Liver (tissue), 9 donors: ENCODE results near the gene STK32C. TPM values are rescaled to one million over a fixed set of nuclear protein-coding genes. Genes with fewer than 3 reads are reported as not detected.

Source experiments
- DNase-seq: peaks from one replicate; pipeline ENCODE4 v3.0.0-alpha.2; 2017; ENCODE audit warnings: low spot score
- H3K27ac ChIP-seq, 2 donors: one replicate each; pipeline ENCODE4 v1.7.0; 2013; ENCODE audit warnings: inconsistent platforms in 2 of 2, low read length in 2 of 2, control low read depth in 1 of 2, low read depth in 1 of 2, mild to moderate bottlenecking in 1 of 2
- H3K27me3 ChIP-seq, 4 donors: one replicate each; pipeline versions ENCODE4 v1.6.1 to v1.7.0; 2013; ENCODE audit warnings: low read length in 3 of 4, inconsistent platforms in 1 of 4, mild to moderate bottlenecking in 1 of 4, moderate library complexity in 1 of 4; ENCODE audit not compliant: control insufficient read depth in 4 of 4, insufficient read depth in 4 of 4
- H3K36me3 ChIP-seq, 4 donors: one replicate each; pipeline versions ENCODE4 v1.6.1 to v1.7.0; 2013; ENCODE audit warnings: low read length in 3 of 4, mild to moderate bottlenecking in 3 of 4, low read depth in 1 of 4, moderate library complexity in 1 of 4; ENCODE audit not compliant: control insufficient read depth in 4 of 4, insufficient read depth in 3 of 4
- H3K4me1 ChIP-seq, 4 donors: one replicate each; pipeline versions ENCODE4 v1.6.1 to v1.7.0; 2013; ENCODE audit warnings: low read length in 3 of 4, mild to moderate bottlenecking in 3 of 4, moderate library complexity in 1 of 4; ENCODE audit not compliant: control insufficient read depth in 4 of 4, insufficient read depth in 4 of 4
- H3K4me3 ChIP-seq, 3 donors: one replicate each; pipeline versions ENCODE4 v1.6.1 to v1.7.0; 2013; ENCODE audit warnings: low read length in 3 of 3, control low read depth in 1 of 3, low read depth in 1 of 3, mild to moderate bottlenecking in 1 of 3
- H3K9ac ChIP-seq, 2 donors: one replicate each; pipeline ENCODE4 v1.7.0; 2013; ENCODE audit warnings: low read length in 2 of 2, mild to moderate bottlenecking in 2 of 2, moderate library complexity in 2 of 2, control low read depth in 1 of 2, low read depth in 1 of 2
- H3K9me3 ChIP-seq, 4 donors: one replicate each; pipeline versions ENCODE4 v1.6.1 to v1.7.0; 2013; ENCODE audit warnings: low read length in 3 of 4; ENCODE audit not compliant: control insufficient read depth in 4 of 4
- EGR1 ChIP-seq, 2 donors: IDR thresholded peaks; 2 replicates each; pipeline ENCODE4 v1.6.1; 2016 to 2018; ENCODE audit warnings: antibody characterized with exemption in 2 of 2, low read depth in 2 of 2
- FOXA1 ChIP-seq: IDR thresholded peaks from 2 replicates; pipeline ENCODE4 v1.6.1; 2016; ENCODE audit warnings: antibody characterized with exemption
- FOXA2 ChIP-seq: IDR thresholded peaks from 2 replicates; pipeline ENCODE4 v1.6.1; 2016; ENCODE audit warnings: antibody characterized with exemption
- GABPA ChIP-seq, 2 donors: IDR thresholded peaks in 1 of 2; conservative IDR thresholded peaks in 1 of 2; 2 replicates each; pipeline ENCODE4 v1.6.1; 2016; ENCODE audit warnings: antibody characterized with exemption in 2 of 2, mild to moderate bottlenecking in 1 of 2, moderate library complexity in 1 of 2
- HNF4A ChIP-seq, 2 donors: conservative IDR thresholded peaks; 2 replicates each; pipeline ENCODE4 v1.6.1; 2016; ENCODE audit warnings: antibody characterized with exemption in 2 of 2, mild to moderate bottlenecking in 2 of 2
- JUND ChIP-seq, 2 donors: IDR thresholded peaks; 2 replicates each; pipeline ENCODE4 v1.6.1; 2016; ENCODE audit warnings: antibody characterized with exemption in 2 of 2
- NR2F2 ChIP-seq: IDR thresholded peaks from 2 replicates; pipeline ENCODE4 v1.6.1; 2016; ENCODE audit warnings: antibody characterized with exemption
- RAD21 ChIP-seq, 2 donors: IDR thresholded peaks; 2 replicates each; pipeline ENCODE4 v1.6.1; 2016; ENCODE audit warnings: antibody characterized with exemption in 2 of 2, mild to moderate bottlenecking in 2 of 2
- REST ChIP-seq: IDR thresholded peaks from 2 replicates; pipeline ENCODE4 v1.6.1; 2016; ENCODE audit warnings: antibody characterized with exemption, mild to moderate bottlenecking
- RXRA ChIP-seq, 2 donors: IDR thresholded peaks; 2 replicates each; pipeline ENCODE4 v1.6.1; 2017 to 2018; ENCODE audit warnings: antibody characterized with exemption in 2 of 2, mild to moderate bottlenecking in 1 of 2
- SP1 ChIP-seq: IDR thresholded peaks from 2 replicates; pipeline ENCODE4 v1.6.1; 2018; ENCODE audit warnings: antibody characterized with exemption, mild to moderate bottlenecking
- TAF1 ChIP-seq: conservative IDR thresholded peaks from 2 replicates; pipeline ENCODE4 v1.6.1; 2016; ENCODE audit warnings: antibody characterized with exemption, mild to moderate bottlenecking
- YY1 ChIP-seq: IDR thresholded peaks from 2 replicates; pipeline ENCODE4 v1.6.1; 2016; ENCODE audit warnings: antibody characterized with exemption, mild to moderate bottlenecking
- WGBS: extraction: QIAGEN DNeasy Blood & Tissue Kit; methylation state at CpG from one replicate; pipeline ENCODE4 v1.1.7; 2013; 5-methylcytosine and 5-hydroxymethylcytosine counted together
- polyA plus RNA-seq, 2 donors: library from polyadenylated mRNA; stranded (reverse) in 1 of 2; unstranded in 1 of 2; fragments of 200-250 nt in 1 of 2; fragments of >200 nt in 1 of 2; fragmentation: Nextera tagmentation in 1 of 2; extraction: Ambion mirVana in 1 of 2; gene quantifications; one replicate each; pipeline versions ENCODE4 v1.2.1 to v1.2.3, GENCODE V29; 2013 to 2015
- total RNA-seq, 2 donors: library from RNA; depleted of rRNA; stranded (reverse); fragments of >200 nt; gene quantifications; one replicate each; pipeline ENCODE4 v1.2.3, GENCODE V29; 2014
- TF ChIP-seq, protein P1 (sequence below): IDR thresholded peaks from 2 replicates; pipeline ENCODE4 v1.6.1; 2016; ENCODE audit warnings: antibody characterized with exemption
- TF ChIP-seq, protein P2 (sequence below): IDR thresholded peaks from 2 replicates; pipeline ENCODE4 v1.6.1; 2016; ENCODE audit warnings: antibody characterized with exemption
- TF ChIP-seq, protein P3 (sequence below): fragments of 150-350 bp; IDR thresholded peaks from 2 replicates; pipeline ENCODE4 v1.5.1; 2017; ENCODE audit warnings: improper control_type of control experiment, low read depth, low read length; ENCODE audit not compliant: missing input control
- TF ChIP-seq, protein P4 (sequence below): IDR thresholded peaks from 2 replicates; pipeline ENCODE4 v1.6.1; 2016; ENCODE audit warnings: antibody characterized with exemption
- donor health status: healthy.
- donor health status: healthy.
- donor health status: healthy.
- donor health status: healthy.
- donor health status: healthy.

The STK32C gene
- total and polyA plus RNA-seq, 4 donors = 1.8 to 4.6 (median 2.2) TPM

DNA sequence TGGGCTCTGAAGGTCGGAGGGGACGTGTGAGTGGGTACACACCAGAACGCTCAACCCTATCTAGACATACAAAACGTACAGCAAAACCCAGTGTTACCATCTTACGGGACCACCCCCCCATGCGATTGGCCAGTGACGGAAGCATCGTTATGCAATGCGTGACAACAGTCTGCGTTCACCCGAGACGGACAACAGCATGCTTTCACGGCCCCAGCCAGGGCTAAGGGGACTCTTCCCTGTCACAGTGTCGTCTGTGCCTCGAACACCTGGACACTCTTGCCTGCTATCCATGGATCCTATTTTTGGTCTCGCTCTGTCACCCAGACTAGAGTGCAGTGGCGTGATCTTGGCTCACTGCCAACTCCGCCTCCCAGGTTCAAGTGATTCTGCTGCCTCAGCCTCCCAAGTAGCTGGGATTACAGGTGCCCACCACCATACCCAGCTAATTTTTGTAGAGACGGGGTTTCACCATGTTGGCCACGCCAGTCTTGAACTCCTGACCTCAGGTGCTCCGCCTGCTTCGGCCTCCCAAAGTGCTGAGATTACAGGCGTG, 97.7 kb downstream of the STK32C start:
- DNase-seq = no peak
- Histone ChIP-seq H3K9me3 (peaks cover 0 to 3% (median 0%) of the 10 kb centered on the region in 4 donors), H3K9ac (no peak overlapping the region), H3K4me3 (no peak overlapping the region), H3K27me3 (no peaks in the 10 kb centered on the region), H3K27ac (no peak overlapping the region), H3K4me1 (no peaks in the 10 kb centered on the region), H3K36me3 (no peaks in the 10 kb centered on the region)
- TF ChIP-seq TAF1 = no peak
- TF ChIP-seq FOXA2 = no peak
- TF ChIP-seq FOXA1 = no peak
- TF ChIP-seq, protein P1, sequence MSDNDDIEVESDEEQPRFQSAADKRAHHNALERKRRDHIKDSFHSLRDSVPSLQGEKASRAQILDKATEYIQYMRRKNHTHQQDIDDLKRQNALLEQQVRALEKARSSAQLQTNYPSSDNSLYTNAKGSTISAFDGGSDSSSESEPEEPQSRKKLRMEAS = no peak
- TF ChIP-seq RXRA (IDR thresholded peaks at IDR 0.05) = no peak
- TF ChIP-seq, protein P2, sequence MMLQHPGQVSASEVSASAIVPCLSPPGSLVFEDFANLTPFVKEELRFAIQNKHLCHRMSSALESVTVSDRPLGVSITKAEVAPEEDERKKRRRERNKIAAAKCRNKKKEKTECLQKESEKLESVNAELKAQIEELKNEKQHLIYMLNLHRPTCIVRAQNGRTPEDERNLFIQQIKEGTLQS = no peak
- TF ChIP-seq REST = no peak
- TF ChIP-seq NR2F2 = no peak
- TF ChIP-seq GABPA (IDR thresholded peaks at IDR 0.05 in 1 of 2, conservative IDR thresholded peaks at IDR 0.05 in 1 of 2) = no peak
- TF ChIP-seq, protein P3, sequence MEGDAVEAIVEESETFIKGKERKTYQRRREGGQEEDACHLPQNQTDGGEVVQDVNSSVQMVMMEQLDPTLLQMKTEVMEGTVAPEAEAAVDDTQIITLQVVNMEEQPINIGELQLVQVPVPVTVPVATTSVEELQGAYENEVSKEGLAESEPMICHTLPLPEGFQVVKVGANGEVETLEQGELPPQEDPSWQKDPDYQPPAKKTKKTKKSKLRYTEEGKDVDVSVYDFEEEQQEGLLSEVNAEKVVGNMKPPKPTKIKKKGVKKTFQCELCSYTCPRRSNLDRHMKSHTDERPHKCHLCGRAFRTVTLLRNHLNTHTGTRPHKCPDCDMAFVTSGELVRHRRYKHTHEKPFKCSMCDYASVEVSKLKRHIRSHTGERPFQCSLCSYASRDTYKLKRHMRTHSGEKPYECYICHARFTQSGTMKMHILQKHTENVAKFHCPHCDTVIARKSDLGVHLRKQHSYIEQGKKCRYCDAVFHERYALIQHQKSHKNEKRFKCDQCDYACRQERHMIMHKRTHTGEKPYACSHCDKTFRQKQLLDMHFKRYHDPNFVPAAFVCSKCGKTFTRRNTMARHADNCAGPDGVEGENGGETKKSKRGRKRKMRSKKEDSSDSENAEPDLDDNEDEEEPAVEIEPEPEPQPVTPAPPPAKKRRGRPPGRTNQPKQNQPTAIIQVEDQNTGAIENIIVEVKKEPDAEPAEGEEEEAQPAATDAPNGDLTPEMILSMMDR = no peak
- no peak for TF ChIP-seq JUND (IDR thresholded peaks at IDR 0.05)
- TF ChIP-seq EGR1 (IDR thresholded peaks at IDR 0.05; ENCODE audit: low read depth in 2 of 2) = no peak
- TF ChIP-seq, protein P4, sequence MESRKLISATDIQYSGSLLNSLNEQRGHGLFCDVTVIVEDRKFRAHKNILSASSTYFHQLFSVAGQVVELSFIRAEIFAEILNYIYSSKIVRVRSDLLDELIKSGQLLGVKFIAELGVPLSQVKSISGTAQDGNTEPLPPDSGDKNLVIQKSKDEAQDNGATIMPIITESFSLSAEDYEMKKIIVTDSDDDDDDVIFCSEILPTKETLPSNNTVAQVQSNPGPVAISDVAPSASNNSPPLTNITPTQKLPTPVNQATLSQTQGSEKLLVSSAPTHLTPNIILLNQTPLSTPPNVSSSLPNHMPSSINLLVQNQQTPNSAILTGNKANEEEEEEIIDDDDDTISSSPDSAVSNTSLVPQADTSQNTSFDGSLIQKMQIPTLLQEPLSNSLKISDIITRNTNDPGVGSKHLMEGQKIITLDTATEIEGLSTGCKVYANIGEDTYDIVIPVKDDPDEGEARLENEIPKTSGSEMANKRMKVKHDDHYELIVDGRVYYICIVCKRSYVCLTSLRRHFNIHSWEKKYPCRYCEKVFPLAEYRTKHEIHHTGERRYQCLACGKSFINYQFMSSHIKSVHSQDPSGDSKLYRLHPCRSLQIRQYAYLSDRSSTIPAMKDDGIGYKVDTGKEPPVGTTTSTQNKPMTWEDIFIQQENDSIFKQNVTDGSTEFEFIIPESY = no peak
- TF ChIP-seq RAD21 (IDR thresholded peaks at IDR 0.05) = no peak
- TF ChIP-seq YY1 = no peak
- no peak for TF ChIP-seq HNF4A (conservative IDR thresholded peaks at IDR 0.05)
- TF ChIP-seq SP1 = no peak
- WGBS = 87% methylated on average over 23 of the region's 23 CpGs
